Measurements from ENCODE around the gene SMC5. TPM values are rescaled to one million over a fixed set of nuclear protein-coding genes. Genes with fewer than 3 reads are reported as not detected.
"Not testable (repeated sequence)": the region's sequence is repeated elsewhere in the genome, so short reads cannot be mapped to it uniquely, and the experiment has no call there.

The SMC5 gene
- total RNA-seq, 4 donors from 2014 or later = 23.3 to 49.5 (median 32.3) TPM

- DNase-seq (ENCODE audit: low spot score in 2 of 2) = no peak
- TF ChIP-seq CTCF (IDR thresholded peaks at IDR 0.05) (no peak), EP300 (IDR thresholded peaks at IDR 0.05) (no peak)
- H3K27me3 ChIP-seq = no peaks in the 10 kb centered on the region
- H3K9me3 ChIP-seq = no peaks in the 10 kb centered on the region
- peak overlapping the region in 3 of 4 donors; percentile 61 to 89 (median 62) for H3K27ac ChIP-seq
- no peaks in the 10 kb centered on the region for H3K36me3 ChIP-seq
- no peak overlapping the region for H3K4me3 ChIP-seq
- H3K4me1 ChIP-seq = peaks cover 0 to 100% (median 72%) of the 10 kb centered on the region in 4 donors
Measured at GRCh38 chr9:70399141-70399540, 140.4 kb downstream of the SMC5 start.

GRCh38 chr9:70400107-70400892 is 141.5 kb downstream of the SMC5 start:
- Histone ChIP-seq H3K27me3 (no peaks in the 10 kb centered on the region), H3K4me3 (no peak overlapping the region), H3K4me1 (peaks cover 0 to 100% (median 81%) of the 10 kb centered on the region in 4 donors), H3K27ac (peak overlapping the region in 3 of 4 donors; percentile 13 to 89 (median 61)), H3K36me3 (no peaks in the 10 kb centered on the region), H3K9me3 (no peaks in the 10 kb centered on the region)
- TF ChIP-seq EP300 (IDR thresholded peaks at IDR 0.05) (peak in 1 of 2 donors; percentile 4), CTCF (IDR thresholded peaks at IDR 0.05) (no peak)
- DNase-seq (ENCODE audit: low spot score in 2 of 2) = no peak
- 74 to 90% methylated on average over 5 of the region's 5 CpGs for WGBS, 2 donors

GRCh38 chr9:70401241-70401640 is 142.5 kb downstream of the SMC5 start:
- not testable (repeated sequence) for H3K9me3 ChIP-seq; H3K36me3 ChIP-seq; H3K27me3 ChIP-seq; H3K4me3 ChIP-seq; DNase-seq (ENCODE audit: low spot score in 2 of 2)
- Histone ChIP-seq H3K27ac (peak overlapping the region in 2 of 4 donors; percentile 61 to 89), H3K4me1 (peaks cover 0 to 100% (median 88%) of the 10 kb centered on the region in 4 donors)
- WGBS, 2 donors = 90 to 98% methylated on average over 6 of the region's 6 CpGs

GRCh38 chr9:70402213-70402612 is 143.4 kb downstream of the SMC5 start:
- Histone ChIP-seq H3K9me3 (no peaks in the 10 kb centered on the region), H3K36me3 (peaks cover 0 to under 1% (median 0%) of the 10 kb centered on the region in 3 donors), H3K4me3 (no peak overlapping the region), H3K4me1 (peaks cover 0 to 100% (median 86%) of the 10 kb centered on the region in 4 donors), H3K27me3 (no peaks in the 10 kb centered on the region), H3K27ac (peak overlapping the region in 2 of 4 donors; percentile 87 to 89)
- no peak for TF ChIP-seq CTCF (IDR thresholded peaks at IDR 0.05)
- no peak for TF ChIP-seq POLR2A (IDR thresholded peaks at IDR 0.05)
- no peak for TF ChIP-seq EP300 (IDR thresholded peaks at IDR 0.05)
- no peak for DNase-seq (ENCODE audit: low spot score in 2 of 2)
- WGBS, 2 donors = 26% methylated on average over 1 of the region's 1 CpG

- no peak for DNase-seq (ENCODE audit: low spot score in 2 of 2)
- TF ChIP-seq POLR2A (IDR thresholded peaks at IDR 0.05) = no peak
- no peak for TF ChIP-seq CTCF (IDR thresholded peaks at IDR 0.05)
- TF ChIP-seq EP300 (IDR thresholded peaks at IDR 0.05) = no peak
- H3K4me3 ChIP-seq = peak overlapping the region in 1 of 4 donors; percentile 18
- peaks cover 0 to 100% (median 87%) of the 10 kb centered on the region in 4 donors for H3K4me1 ChIP-seq
- no peaks in the 10 kb centered on the region for H3K9me3 ChIP-seq
- WGBS, 2 donors = 60 to 62% methylated on average over 2 of the region's 2 CpGs
- peak overlapping the region; percentile 63 to 89 (median 78) for H3K27ac ChIP-seq
- H3K27me3 ChIP-seq = no peaks in the 10 kb centered on the region
- H3K36me3 ChIP-seq = peaks cover 0 to 10% (median 0%) of the 10 kb centered on the region in 3 donors
Measured at GRCh38 chr9:70403166-70403565, 144.4 kb downstream of the SMC5 start.
